Measurements from ENCODE around the gene FIBCD1.

The FIBCD1 gene

DNA sequence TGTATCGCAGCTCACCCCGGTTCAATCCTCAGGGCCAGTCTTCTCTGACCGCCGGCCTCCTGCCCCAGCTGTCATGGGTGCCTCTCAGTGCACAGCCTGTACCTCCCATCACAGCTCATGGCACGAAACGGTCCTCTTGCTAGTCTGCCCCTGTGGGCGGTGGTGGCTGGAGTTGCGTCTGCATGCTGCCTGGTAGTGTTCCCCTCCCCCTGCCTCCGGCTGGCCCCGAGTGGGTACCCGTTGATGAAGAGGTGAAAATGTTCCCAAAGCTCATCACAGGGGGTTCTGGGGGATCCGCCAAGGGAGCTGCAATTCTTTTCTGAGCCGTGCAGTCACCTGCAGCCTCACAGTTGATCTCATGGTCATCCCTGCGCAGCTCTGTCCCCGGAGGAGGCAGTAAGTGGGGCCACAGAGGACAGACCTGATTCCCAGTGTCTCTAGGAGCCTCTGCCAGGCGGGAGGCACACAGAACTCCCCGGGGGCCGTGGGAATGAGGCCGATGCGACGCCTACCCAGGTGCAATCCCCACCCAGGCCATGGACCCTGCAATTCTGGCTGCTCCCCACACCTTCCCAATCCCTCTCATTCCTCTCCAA, 34.7 kb upstream of the FIBCD1 start:
- DNase-seq (ENCODE audit: low read depth), result no peak
- H3K4me3 ChIP-seq (ENCODE audit: low read length), result no peak overlapping the region
- no peak for TF ChIP-seq CTCF (conservative IDR thresholded peaks at IDR 0.05; ENCODE audit: low read depth, low read length)

- no peak for TF ChIP-seq CTCF (conservative IDR thresholded peaks at IDR 0.05; ENCODE audit: low read depth, low read length)
- DNase-seq (ENCODE audit: low read depth), result no peak
- no peak overlapping the region for H3K4me3 ChIP-seq (ENCODE audit: low read length)
These were observed 34.1 kb upstream of the FIBCD1 start for GRCh38 chr9:130972957-130973685.

- no peak for DNase-seq (ENCODE audit: low read depth)
- no peak overlapping the region for H3K4me3 ChIP-seq (ENCODE audit: low read length)
- TF ChIP-seq CTCF (conservative IDR thresholded peaks at IDR 0.05; ENCODE audit: low read depth, low read length), result no peak
These were observed 33.4 kb upstream of the FIBCD1 start for GRCh38 chr9:130972277-130972956.

DNA sequence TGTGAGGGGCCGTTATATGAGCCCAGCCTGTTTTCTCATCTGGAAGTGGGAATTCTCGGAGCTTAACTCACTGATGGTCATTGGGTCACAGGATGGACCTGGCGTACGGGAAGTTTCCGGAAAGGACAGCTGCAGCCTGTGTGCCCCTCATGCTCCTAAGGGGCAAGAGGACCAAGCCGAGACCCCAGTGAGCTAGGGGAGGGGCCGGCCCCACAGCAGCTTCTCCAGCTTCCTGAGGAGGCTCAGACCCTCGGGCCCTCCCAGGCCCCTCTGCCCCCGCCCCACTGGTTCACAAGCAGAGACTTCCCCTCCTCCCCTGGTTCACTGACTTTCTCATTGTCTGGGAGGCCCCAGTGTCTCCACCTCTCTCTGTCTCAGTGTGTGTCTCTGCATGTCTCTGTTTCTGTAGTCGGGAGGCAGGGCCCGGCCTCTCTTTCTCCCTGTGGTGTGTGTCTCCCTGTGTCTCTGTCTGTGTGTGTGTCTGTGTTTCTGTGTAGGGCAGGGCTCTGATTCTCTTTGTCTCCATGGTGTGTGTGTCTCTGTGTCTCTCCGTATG, 32.3 kb upstream of the FIBCD1 start:
- no peak for DNase-seq (ENCODE audit: low read depth)
- TF ChIP-seq CTCF (conservative IDR thresholded peaks at IDR 0.05; ENCODE audit: low read depth, low read length), result no peak
- H3K4me3 ChIP-seq (ENCODE audit: low read length), result no peak overlapping the region

- DNase-seq (ENCODE audit: low read depth), result no peak
- no peak for TF ChIP-seq CTCF (conservative IDR thresholded peaks at IDR 0.05; ENCODE audit: low read depth, low read length)
- no peak overlapping the region for H3K4me3 ChIP-seq (ENCODE audit: low read length)
These were observed 31.8 kb upstream of the FIBCD1 start for GRCh38 chr9:130970855-130971254.

DNA sequence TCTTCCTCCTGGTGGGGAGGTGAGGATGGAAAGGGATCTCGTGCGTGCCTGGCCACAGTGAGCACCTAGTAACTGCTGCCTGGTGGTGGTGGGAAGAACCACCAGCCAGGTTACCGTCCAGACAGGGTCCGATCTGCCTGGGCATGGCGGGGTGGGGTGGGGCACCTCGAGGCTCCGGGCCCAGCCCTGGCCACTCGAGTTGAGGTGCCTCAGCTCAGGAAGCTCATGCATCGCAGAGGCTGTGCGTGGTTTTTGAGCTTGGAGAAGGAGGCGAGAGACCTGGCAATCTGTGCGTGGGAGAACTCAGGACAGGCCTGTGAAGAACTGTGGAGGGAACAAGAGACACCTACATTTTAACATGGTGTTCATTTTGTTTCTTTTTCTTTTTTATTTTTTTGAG, 31.0 kb upstream of the FIBCD1 start:
- no peak for TF ChIP-seq CTCF (conservative IDR thresholded peaks at IDR 0.05; ENCODE audit: low read depth, low read length)
- no peak for DNase-seq (ENCODE audit: low read depth)
- no peak overlapping the region for H3K4me3 ChIP-seq (ENCODE audit: low read length)

Data from retinal pigment epithelial cell (primary cell).